ENCODE results near the gene SH3BP4. TPM values are rescaled to one million over a fixed set of nuclear protein-coding genes. Genes with fewer than 3 reads are reported as not detected.

The SH3BP4 gene
- total RNA-seq, 4 donors from 2014 or later: 7.5 to 24.9 (median 19.5) TPM

GRCh38 chr2:235078914-235079472 lies 127.2 kb downstream of the SH3BP4 start:
- H3K9me3 ChIP-seq: no peaks in the 10 kb centered on the region
- H3K36me3 ChIP-seq: no peaks in the 10 kb centered on the region
- intact Hi-C loops (cut with DNase I; ENCODE audit: low total_unique reads): no loop called here
- no peaks in the 10 kb centered on the region for H3K4me1 ChIP-seq
- no peaks in the 10 kb centered on the region for H3K27me3 ChIP-seq
- no peak for TF ChIP-seq EP300 (IDR thresholded peaks at IDR 0.05; ENCODE audit: low read depth)
- no peak overlapping the region for H3K4me3 ChIP-seq
- 86 to 88% methylated on average over 5 to 8 of the region's 8 CpGs for WGBS, 2 donors (ENCODE audit: low coverage in 1 of 2)
- DNase-seq: no peak
- in situ Hi-C loops (cut with MboI; ENCODE audit: low pct_ligation_motif_present in 1 of 4, low pct_unique_long_range_greater_than_20kb in 1 of 4, low sequenced_read_pairs in 3 of 4): no loop called here
- no peak overlapping the region for H3K27ac ChIP-seq

- in situ Hi-C loops (cut with MboI; ENCODE audit: low pct_ligation_motif_present in 1 of 4, low pct_unique_long_range_greater_than_20kb in 1 of 4, low sequenced_read_pairs in 3 of 4): no loop called here
- TF ChIP-seq EP300 (IDR thresholded peaks at IDR 0.05; ENCODE audit: low read depth) (no peak), POLR2AphosphoS5 (IDR thresholded peaks at IDR 0.05) (no peak)
- no peaks in the 10 kb centered on the region for H3K27me3 ChIP-seq
- intact Hi-C loops (cut with DNase I; ENCODE audit: low total_unique reads): no loop called here
- WGBS, 2 donors (ENCODE audit: low coverage in 1 of 2): 73 to 78% methylated on average over 2 of the region's 2 CpGs
- no peaks in the 10 kb centered on the region for H3K9me3 ChIP-seq
- H3K36me3 ChIP-seq: no peaks in the 10 kb centered on the region
- no peak overlapping the region for H3K27ac ChIP-seq
- no peaks in the 10 kb centered on the region for H3K4me1 ChIP-seq
- no peak overlapping the region for H3K4me3 ChIP-seq
- DNase-seq: no peak
Observed at GRCh38 chr2:235080101-235080500, 128.3 kb downstream of the SH3BP4 start.

GRCh38 chr2:235082578-235083338 lies 130.9 kb downstream of the SH3BP4 start:
- in situ Hi-C loops (cut with MboI; ENCODE audit: low pct_ligation_motif_present in 1 of 4, low pct_unique_long_range_greater_than_20kb in 1 of 4, low sequenced_read_pairs in 3 of 4) (no loop called here), intact Hi-C loops (cut with DNase I; ENCODE audit: low total_unique reads) (no loop called here)
- Histone ChIP-seq H3K36me3 (no peaks in the 10 kb centered on the region), H3K4me1 (peaks cover 0 to 2% (median 0%) of the 10 kb centered on the region in 4 donors), H3K27me3 (no peaks in the 10 kb centered on the region), H3K4me3 (no peak overlapping the region), H3K27ac (no peak overlapping the region), H3K9me3 (no peaks in the 10 kb centered on the region)
- WGBS, 2 donors (ENCODE audit: low coverage in 1 of 2): 85 to 90% methylated on average over 8 of the region's 8 CpGs
- TF ChIP-seq POLR2A (IDR thresholded peaks at IDR 0.05) (no peak), EP300 (IDR thresholded peaks at IDR 0.05; ENCODE audit: low read depth) (no peak), CTCF (IDR thresholded peaks at IDR 0.05) (no peak), POLR2AphosphoS5 (IDR thresholded peaks at IDR 0.05) (no peak)
- DNase-seq: no peak

GRCh38 chr2:235083822-235084221 lies 132.0 kb downstream of the SH3BP4 start:
- in situ Hi-C loops (cut with MboI; ENCODE audit: low pct_ligation_motif_present in 1 of 4, low pct_unique_long_range_greater_than_20kb in 1 of 4, low sequenced_read_pairs in 3 of 4): no loop called here
- Histone ChIP-seq H3K27ac (no peak overlapping the region), H3K27me3 (no peaks in the 10 kb centered on the region), H3K36me3 (no peaks in the 10 kb centered on the region), H3K9me3 (no peaks in the 10 kb centered on the region), H3K4me3 (no peak overlapping the region), H3K4me1 (peaks cover 0 to 11% (median 0%) of the 10 kb centered on the region in 4 donors)
- 65 to 92% methylated on average over 2 to 3 of the region's 3 CpGs for WGBS, 2 donors (ENCODE audit: low coverage in 1 of 2)
- no peak for TF ChIP-seq POLR2AphosphoS5 (IDR thresholded peaks at IDR 0.05)
- no peak for TF ChIP-seq CTCF (IDR thresholded peaks at IDR 0.05)
- no peak for TF ChIP-seq EP300 (IDR thresholded peaks at IDR 0.05; ENCODE audit: low read depth)
- TF ChIP-seq POLR2A (IDR thresholded peaks at IDR 0.05): no peak
- intact Hi-C loops (cut with DNase I; ENCODE audit: low total_unique reads): no loop called here
- DNase-seq: no peak

GRCh38 chr2:235084424-235084823 lies 132.6 kb downstream of the SH3BP4 start:
- Histone ChIP-seq H3K27me3 (no peaks in the 10 kb centered on the region), H3K4me3 (no peak overlapping the region), H3K27ac (no peak overlapping the region), H3K4me1 (peaks cover 0 to 11% (median 0%) of the 10 kb centered on the region in 4 donors), H3K36me3 (no peaks in the 10 kb centered on the region), H3K9me3 (no peaks in the 10 kb centered on the region)
- TF ChIP-seq EP300 (IDR thresholded peaks at IDR 0.05; ENCODE audit: low read depth) (no peak), CTCF (IDR thresholded peaks at IDR 0.05) (no peak), POLR2AphosphoS5 (IDR thresholded peaks at IDR 0.05) (no peak), POLR2A (IDR thresholded peaks at IDR 0.05) (no peak)
- WGBS, 2 donors (ENCODE audit: low coverage in 1 of 2): 88 to 100% methylated on average over 2 to 5 of the region's 5 CpGs
- intact Hi-C loops (cut with DNase I; ENCODE audit: low total_unique reads) (no loop called here), in situ Hi-C loops (cut with MboI; ENCODE audit: low pct_ligation_motif_present in 1 of 4, low pct_unique_long_range_greater_than_20kb in 1 of 4, low sequenced_read_pairs in 3 of 4) (no loop called here)
- no peak for DNase-seq

All from transverse colon (tissue), 4 donors.